ENCODE data around the gene LDAH.

LDAH gene

DNA sequence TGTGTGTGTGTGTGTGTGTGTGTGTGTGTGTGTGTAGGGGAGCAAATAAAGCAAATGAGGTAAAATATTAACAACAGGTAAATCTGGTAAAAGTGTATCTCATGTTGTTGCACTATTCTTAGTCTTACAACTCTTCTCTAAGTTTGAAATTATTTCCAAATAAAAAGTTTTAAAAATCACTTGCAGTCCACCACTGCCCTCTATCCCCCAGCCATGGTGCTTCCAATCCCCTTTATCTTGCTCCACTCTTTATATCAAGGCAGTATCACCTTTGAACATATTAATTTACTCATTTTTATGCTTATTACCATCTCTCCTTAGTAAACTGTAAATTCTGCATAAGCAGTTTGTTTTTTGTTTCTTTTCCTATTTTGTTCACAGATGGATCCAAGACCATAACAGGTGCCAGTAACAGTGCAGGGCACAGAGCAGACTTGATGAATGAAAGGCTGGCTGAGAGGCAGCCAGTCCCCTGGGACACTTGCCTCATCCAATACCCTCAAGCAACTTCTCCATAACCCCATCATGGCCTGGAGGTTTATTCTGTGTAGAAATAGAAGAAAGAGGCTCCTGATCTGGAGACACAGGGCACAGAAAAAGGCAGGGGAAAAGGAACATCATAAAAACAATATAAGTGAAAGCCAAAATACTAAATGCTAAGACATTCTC lies 67.6 kb downstream of the LDAH start:
- DNase-seq (no peak), ATAC-seq (ENCODE audit: insufficient read depth, low read depth) (no peak)
- Histone ChIP-seq H2AFZ (ENCODE audit: low read depth, low read length) (no peak overlapping the region), H3K79me2 (ENCODE audit: insufficient read depth, low read length) (no peaks in the 10 kb centered on the region), H3K4me2 (ENCODE audit: insufficient read depth, low read length) (no peak overlapping the region), H3K9ac (ENCODE audit: low read depth, low read length) (no peak overlapping the region), H3K4me3 (ENCODE audit: low read depth in 1 of 2, low read length in 2 of 2) (no peak overlapping the region), H4K20me1 (ENCODE audit: insufficient read depth, low read length) (no peaks in the 10 kb centered on the region), H3K4me1 (ENCODE audit: insufficient read depth, low read length) (no peaks in the 10 kb centered on the region), H3K9me3 (ENCODE audit: insufficient read depth, low read length, severe bottlenecking) (no peaks in the 10 kb centered on the region), H3K27ac (ENCODE audit: low read length) (no peak overlapping the region), H3K27me3 (ENCODE audit: insufficient read depth, low read length, poor library complexity) (no peaks in the 10 kb centered on the region), H3K36me3 (ENCODE audit: insufficient read depth, low read length) (0 out of 2 replicates have a peak, but pooled peaks cover 3% of the 10 kb centered on the region)
- no peak for TF ChIP-seq EZH2 (IDR thresholded peaks at IDR 0.05; ENCODE audit: borderline replicate concordance, low read depth, low read length, severe bottlenecking)
- TF ChIP-seq, protein P1, sequence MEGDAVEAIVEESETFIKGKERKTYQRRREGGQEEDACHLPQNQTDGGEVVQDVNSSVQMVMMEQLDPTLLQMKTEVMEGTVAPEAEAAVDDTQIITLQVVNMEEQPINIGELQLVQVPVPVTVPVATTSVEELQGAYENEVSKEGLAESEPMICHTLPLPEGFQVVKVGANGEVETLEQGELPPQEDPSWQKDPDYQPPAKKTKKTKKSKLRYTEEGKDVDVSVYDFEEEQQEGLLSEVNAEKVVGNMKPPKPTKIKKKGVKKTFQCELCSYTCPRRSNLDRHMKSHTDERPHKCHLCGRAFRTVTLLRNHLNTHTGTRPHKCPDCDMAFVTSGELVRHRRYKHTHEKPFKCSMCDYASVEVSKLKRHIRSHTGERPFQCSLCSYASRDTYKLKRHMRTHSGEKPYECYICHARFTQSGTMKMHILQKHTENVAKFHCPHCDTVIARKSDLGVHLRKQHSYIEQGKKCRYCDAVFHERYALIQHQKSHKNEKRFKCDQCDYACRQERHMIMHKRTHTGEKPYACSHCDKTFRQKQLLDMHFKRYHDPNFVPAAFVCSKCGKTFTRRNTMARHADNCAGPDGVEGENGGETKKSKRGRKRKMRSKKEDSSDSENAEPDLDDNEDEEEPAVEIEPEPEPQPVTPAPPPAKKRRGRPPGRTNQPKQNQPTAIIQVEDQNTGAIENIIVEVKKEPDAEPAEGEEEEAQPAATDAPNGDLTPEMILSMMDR (IDR thresholded peaks at IDR 0.05; ENCODE audit: borderline replicate concordance, extremely low read depth, low read length, poor library complexity, severe bottlenecking) = no peak

DNA sequence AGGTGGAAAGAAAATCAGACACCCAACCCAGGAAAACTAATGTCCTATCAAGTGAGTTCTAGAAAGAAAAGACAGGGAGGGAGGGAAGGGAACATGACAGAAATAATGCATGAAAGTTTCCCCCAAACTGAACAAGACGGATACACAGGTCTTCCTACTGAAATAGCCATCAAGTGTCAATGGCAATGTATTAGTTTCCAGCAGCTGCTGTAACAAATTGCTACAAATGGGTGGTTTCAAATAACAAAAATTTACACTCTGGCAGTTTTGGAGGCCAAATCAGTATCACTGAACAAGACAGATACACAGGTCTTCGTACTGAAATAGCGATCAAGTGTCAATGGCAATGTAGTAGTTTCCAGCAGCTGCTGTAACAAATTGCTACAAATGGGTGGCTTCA lies 70.6 kb downstream of the LDAH start:
- Histone ChIP-seq H3K27me3 (ENCODE audit: insufficient read depth, low read length, poor library complexity) (no peaks in the 10 kb centered on the region), H3K4me3 (ENCODE audit: low read depth in 1 of 2, low read length in 2 of 2) (no peak overlapping the region), H3K9ac (ENCODE audit: low read depth, low read length) (no peak overlapping the region), H3K9me3 (ENCODE audit: insufficient read depth, low read length, severe bottlenecking) (no peaks in the 10 kb centered on the region), H3K27ac (ENCODE audit: low read length) (no peak overlapping the region), H2AFZ (ENCODE audit: low read depth, low read length) (no peak overlapping the region), H3K79me2 (ENCODE audit: insufficient read depth, low read length) (no peaks in the 10 kb centered on the region), H4K20me1 (ENCODE audit: insufficient read depth, low read length) (no peaks in the 10 kb centered on the region), H3K4me1 (ENCODE audit: insufficient read depth, low read length) (no peaks in the 10 kb centered on the region), H3K4me2 (ENCODE audit: insufficient read depth, low read length) (no peak overlapping the region), H3K36me3 (ENCODE audit: insufficient read depth, low read length) (0 out of 2 replicates have a peak, but pooled peaks cover 3% of the 10 kb centered on the region)
- TF ChIP-seq, protein P1 (IDR thresholded peaks at IDR 0.05; ENCODE audit: borderline replicate concordance, extremely low read depth, low read length, poor library complexity, severe bottlenecking) = no peak
- no peak for TF ChIP-seq EZH2 (IDR thresholded peaks at IDR 0.05; ENCODE audit: borderline replicate concordance, low read depth, low read length, severe bottlenecking)
- ATAC-seq (ENCODE audit: insufficient read depth, low read depth) (no peak), DNase-seq (no peak)

DNA sequence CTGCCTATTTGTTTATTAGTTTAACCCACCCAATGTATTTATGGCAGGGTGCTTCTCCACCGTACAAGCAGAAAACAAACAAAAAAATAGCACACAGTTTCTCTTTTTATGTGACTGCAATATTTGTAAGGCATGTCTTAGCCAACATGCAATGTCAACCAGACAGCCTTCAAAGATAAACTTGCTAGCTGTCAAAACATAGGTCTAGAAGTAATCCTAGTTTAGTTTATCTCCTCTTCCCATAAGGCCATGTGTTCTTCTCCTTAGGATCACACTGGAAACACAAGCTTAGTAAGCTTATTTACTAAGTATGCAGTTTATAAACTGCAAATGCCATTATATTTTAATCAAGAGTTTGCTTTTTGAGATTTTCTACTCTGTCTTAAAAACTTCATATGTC lies 75.6 kb downstream of the LDAH start:
- no peaks in the 10 kb centered on the region for H4K20me1 ChIP-seq (ENCODE audit: insufficient read depth, low read length)
- no peak overlapping the region for H3K4me2 ChIP-seq (ENCODE audit: insufficient read depth, low read length)
- H3K79me2 ChIP-seq (ENCODE audit: insufficient read depth, low read length) = no peaks in the 10 kb centered on the region

More for the DNA sequence above, 75.6 kb downstream of the LDAH start:
- H3K9me3 ChIP-seq (ENCODE audit: insufficient read depth, low read length, severe bottlenecking) = no peaks in the 10 kb centered on the region
- TF ChIP-seq EZH2 (IDR thresholded peaks at IDR 0.05; ENCODE audit: borderline replicate concordance, low read depth, low read length, severe bottlenecking) = no peak
- TF ChIP-seq, protein P1 (IDR thresholded peaks at IDR 0.05; ENCODE audit: borderline replicate concordance, extremely low read depth, low read length, poor library complexity, severe bottlenecking) = no peak
- H3K4me1 ChIP-seq (ENCODE audit: insufficient read depth, low read length) = no peaks in the 10 kb centered on the region
- no peaks in the 10 kb centered on the region for H3K36me3 ChIP-seq (ENCODE audit: insufficient read depth, low read length)
- H3K9ac ChIP-seq (ENCODE audit: low read depth, low read length) = no peak overlapping the region
- ATAC-seq (ENCODE audit: insufficient read depth, low read depth) = no peak
- DNase-seq = no peak
- no peaks in the 10 kb centered on the region for H3K27me3 ChIP-seq (ENCODE audit: insufficient read depth, low read length, poor library complexity)
- no peak overlapping the region for H3K27ac ChIP-seq (ENCODE audit: low read length)
- H3K4me3 ChIP-seq (ENCODE audit: low read depth in 1 of 2, low read length in 2 of 2) = no peak overlapping the region
- H2AFZ ChIP-seq (ENCODE audit: low read depth, low read length) = no peak overlapping the region

Measured in DND-41 (cell line).